Hepatocyte (in vitro differentiated cells): Measurements from ENCODE around the gene MAGI2. TPM values are rescaled to one million over a fixed set of nuclear protein-coding genes. Genes with fewer than 3 reads are reported as not detected.

Source experiments
- DNase-seq: peaks from one replicate; pipeline ENCODE4 v3.0.0-alpha.2; 2016; ENCODE audit warnings: low spot score
- H2AFZ ChIP-seq: fragments of 200-600 bp; sonication (generic); 2 replicates; pipeline ENCODE4 v1.6.0; 2016; ENCODE audit warnings: antibody characterized with exemption, mild to moderate bottlenecking
- H3K27ac ChIP-seq: fragments of 200-600 bp; sonication (generic); 2 replicates; pipeline ENCODE4 v1.5.1; 2016; ENCODE audit warnings: mild to moderate bottlenecking
- H3K27me3 ChIP-seq: fragments of 200-600 bp; sonication (generic); 2 replicates; pipeline ENCODE4 v1.6.1; 2016
- H3K36me3 ChIP-seq: fragments of 200-600 bp; sonication (generic); replicated peaks from 2 replicates; pipeline ENCODE4 v1.5.1; 2016; ENCODE audit warnings: low read depth; ENCODE audit not compliant: insufficient read depth
- H3K4me1 ChIP-seq: fragments of 200-600 bp; sonication (generic); 2 replicates; pipeline ENCODE4 v1.5.1; 2016; ENCODE audit warnings: mild to moderate bottlenecking, moderate library complexity; ENCODE audit not compliant: insufficient read depth
- H3K4me2 ChIP-seq: fragments of 200-600 bp; sonication (generic); 2 replicates; pipeline ENCODE4 v1.6.0; 2016
- H3K4me3 ChIP-seq: fragments of 200-600 bp; sonication (generic); 2 replicates; pipeline ENCODE4 v1.5.1; 2016; ENCODE audit warnings: mild to moderate bottlenecking
- H3K79me2 ChIP-seq: fragments of 200-600 bp; sonication (generic); 2 replicates; pipeline ENCODE4 v1.6.0; 2017; ENCODE audit warnings: mild to moderate bottlenecking
- H3K9me2 ChIP-seq: fragments of 200-600 bp; sonication (generic); replicated peaks from 2 replicates; pipeline ENCODE4 v1.6.0; 2017; ENCODE audit warnings: mild to moderate bottlenecking; ENCODE audit not compliant: insufficient read depth
- H3K9me3 ChIP-seq: fragments of 200-600 bp; sonication (generic); 2 replicates; pipeline ENCODE4 v1.5.1; 2016; ENCODE audit warnings: low read depth, mild to moderate bottlenecking
- H4K20me1 ChIP-seq: fragments of 200-600 bp; sonication (generic); 2 replicates; pipeline ENCODE4 v1.6.0; 2016; ENCODE audit warnings: mild to moderate bottlenecking; ENCODE audit not compliant: insufficient read depth, poor library complexity, severe bottlenecking
- CTCF ChIP-seq: fragments of 200-600 bp; sonication (generic); IDR thresholded peaks from 2 replicates; pipeline ENCODE4 v1.5.1; 2016; ENCODE audit warnings: antibody characterized with exemption, mild to moderate bottlenecking; ENCODE audit not compliant: poor library complexity
- EZH2 ChIP-seq: fragments of 200-600 bp; sonication (generic); IDR thresholded peaks from 2 replicates; pipeline ENCODE4 v1.6.1; 2016; ENCODE audit warnings: antibody characterized with exemption, mild to moderate bottlenecking, borderline replicate concordance
- EZH2phosphoT487 ChIP-seq: fragments of 200-600 bp; sonication (generic); IDR thresholded peaks from one replicate; pipeline ENCODE4 v1.6.1; 2018; ENCODE audit warnings: antibody characterized with exemption, mild to moderate bottlenecking, low read depth, moderate library complexity; ENCODE audit not compliant: unreplicated experiment, severe bottlenecking
- WGBS: methylation state at CpG from one replicate; pipeline ENCODE4 v1.1.6; 2016; ENCODE audit warnings: low lambda C conversion rate; ENCODE audit errors: missing lambda C conversion rate; 5-methylcytosine and 5-hydroxymethylcytosine counted together
- polyA plus RNA-seq: library from polyadenylated mRNA; unstranded; fragments of >200 nt; fragmentation: Nextera tagmentation; extraction: Ambion mirVana; gene quantifications from 2 replicates; pipeline ENCODE4 v1.2.1, GENCODE V29; 2016
- total RNA-seq: library from RNA; depleted of rRNA; stranded (reverse); fragments of >200 nt; gene quantifications from 2 replicates; pipeline ENCODE4 v1.2.3, GENCODE V29; 2014

The MAGI2 gene
- total and polyA plus RNA-seq, 2 experiments from 2014 or later = 3.1 to 6.7 TPM

- Histone ChIP-seq H3K4me1 (no peaks in the 10 kb centered on the region), H3K4me3 (no peak overlapping the region), H4K20me1 (no peaks in the 10 kb centered on the region), H3K9me2 (no peaks in the 10 kb centered on the region), H3K79me2 (no peaks in the 10 kb centered on the region), H3K36me3 (no peaks in the 10 kb centered on the region), H3K4me2 (no peak overlapping the region), H2AFZ (no peak overlapping the region), H3K9me3 (no peaks in the 10 kb centered on the region), H3K27ac (no peak overlapping the region), H3K27me3 (no peaks in the 10 kb centered on the region)
- TF ChIP-seq EZH2phosphoT487 = no peak
- no peak for TF ChIP-seq EZH2
- no peak for TF ChIP-seq CTCF
- no peak for DNase-seq
- WGBS = 100% methylated on average over 1 of the region's 1 CpG
Observed at GRCh38 chr7:78184299-78184698, 1269.2 kb downstream of the MAGI2 start.

GRCh38 chr7:78179827-78180477 is 1273.5 kb downstream of the MAGI2 start:
- Histone ChIP-seq H3K36me3 (no peaks in the 10 kb centered on the region), H3K27me3 (no peaks in the 10 kb centered on the region), H3K4me2 (no peak overlapping the region), H3K4me3 (no peak overlapping the region), H3K9me2 (no peaks in the 10 kb centered on the region), H4K20me1 (no peaks in the 10 kb centered on the region), H3K27ac (no peak overlapping the region), H2AFZ (no peak overlapping the region), H3K9me3 (no peaks in the 10 kb centered on the region), H3K4me1 (no peaks in the 10 kb centered on the region), H3K79me2 (no peaks in the 10 kb centered on the region)
- 89% methylated on average over 4 of the region's 4 CpGs for WGBS
- TF ChIP-seq CTCF (no peak), EZH2phosphoT487 (no peak), EZH2 (no peak)
- no peak for DNase-seq

GRCh38 chr7:78179211-78179610 is 1274.3 kb downstream of the MAGI2 start:
- no peaks in the 10 kb centered on the region for H3K4me1 ChIP-seq
- H4K20me1 ChIP-seq = no peaks in the 10 kb centered on the region
- no peak for DNase-seq
- WGBS = 79% methylated on average over 5 of the region's 5 CpGs
- H3K27me3 ChIP-seq = no peaks in the 10 kb centered on the region
- no peak overlapping the region for H3K4me3 ChIP-seq
- H2AFZ ChIP-seq = no peak overlapping the region
- H3K79me2 ChIP-seq = no peaks in the 10 kb centered on the region
- H3K9me3 ChIP-seq = no peaks in the 10 kb centered on the region
- H3K9me2 ChIP-seq = no peaks in the 10 kb centered on the region
- H3K4me2 ChIP-seq = no peak overlapping the region
- no peaks in the 10 kb centered on the region for H3K36me3 ChIP-seq
- H3K27ac ChIP-seq = no peak overlapping the region
- TF ChIP-seq EZH2phosphoT487 (no peak), CTCF (no peak), EZH2 (no peak)

- 90% methylated on average over 2 of the region's 2 CpGs for WGBS
- Histone ChIP-seq H3K9me3 (no peaks in the 10 kb centered on the region), H3K4me3 (no peak overlapping the region)
Observed at GRCh38 chr7:78178319-78178718, 1275.1 kb downstream of the MAGI2 start.

More at GRCh38 chr7:78178319-78178718, 1275.1 kb downstream of the MAGI2 start:
- no peaks in the 10 kb centered on the region for H3K79me2 ChIP-seq
- no peak overlapping the region for H2AFZ ChIP-seq
- no peak overlapping the region for H3K4me2 ChIP-seq
- H3K27me3 ChIP-seq = no peaks in the 10 kb centered on the region
- TF ChIP-seq EZH2phosphoT487 (no peak), EZH2 (no peak), CTCF (no peak)
- DNase-seq = no peak
- no peaks in the 10 kb centered on the region for H4K20me1 ChIP-seq
- H3K36me3 ChIP-seq = no peaks in the 10 kb centered on the region
- H3K4me1 ChIP-seq = peaks cover 4% of the 10 kb centered on the region
- no peak overlapping the region for H3K27ac ChIP-seq
- H3K9me2 ChIP-seq = no peaks in the 10 kb centered on the region
